Vagina (tissue), 2 donors: ENCODE results near the gene COX7A2L.

ENCODE experiments used
- POLR2A ChIP-seq, 2 donors: fragments of 450-650 bp; IDR thresholded peaks; one replicate each; pipeline ENCODE4 v1.6.1; 2017; ENCODE audit warnings: antibody characterized with exemption in 2 of 2, mild to moderate bottlenecking in 2 of 2, moderate library complexity in 2 of 2
- POLR2AphosphoS5 ChIP-seq, 2 donors: sonication (generic); formaldehyde crosslinking; IDR thresholded peaks; one replicate each; pipeline ENCODE4 v1.9.0; 2017; ENCODE audit warnings: antibody characterized with exemption in 2 of 2, mild to moderate bottlenecking in 2 of 2, low read depth in 1 of 2; ENCODE audit not compliant: insufficient read depth in 1 of 2
- TF ChIP-seq, protein P1 (sequence below), 3 experiments: fragments of 450-650 bp in 2 of 3; fragments of 200-600 bp in 1 of 3; sonication (generic) in 1 of 3; IDR thresholded peaks; one replicate each; pipeline ENCODE4 v1.5.1; 2017 to 2019; ENCODE audit warnings: antibody characterized with exemption in 3 of 3, mild to moderate bottlenecking in 2 of 3, moderate library complexity in 2 of 3

DNA sequence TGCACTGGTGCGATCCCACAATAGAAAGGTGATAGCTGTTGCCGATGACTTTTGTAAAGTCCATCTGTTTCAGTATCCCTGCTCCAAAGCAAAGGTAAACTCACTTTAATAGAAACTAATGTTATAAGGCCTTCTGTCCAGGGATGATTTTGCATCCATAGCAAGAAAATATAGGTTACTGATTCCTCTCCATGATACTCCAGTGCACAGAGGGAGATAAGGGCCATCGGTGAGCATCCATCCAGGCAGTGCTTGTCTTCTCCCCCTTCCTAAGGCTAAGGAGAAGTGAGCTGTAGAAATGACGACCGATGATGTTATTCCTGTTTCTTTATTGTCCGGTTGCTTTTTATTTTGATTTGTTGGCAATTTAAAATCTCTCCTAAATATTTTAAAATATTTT lies 32.1 kb downstream of the COX7A2L start:
- TF ChIP-seq POLR2AphosphoS5 (IDR thresholded peaks at IDR 0.05; ENCODE audit: insufficient read depth in 1 of 2, low read depth in 1 of 2) (no peak), POLR2A (IDR thresholded peaks at IDR 0.05) (no peak)
- TF ChIP-seq, protein P1, sequence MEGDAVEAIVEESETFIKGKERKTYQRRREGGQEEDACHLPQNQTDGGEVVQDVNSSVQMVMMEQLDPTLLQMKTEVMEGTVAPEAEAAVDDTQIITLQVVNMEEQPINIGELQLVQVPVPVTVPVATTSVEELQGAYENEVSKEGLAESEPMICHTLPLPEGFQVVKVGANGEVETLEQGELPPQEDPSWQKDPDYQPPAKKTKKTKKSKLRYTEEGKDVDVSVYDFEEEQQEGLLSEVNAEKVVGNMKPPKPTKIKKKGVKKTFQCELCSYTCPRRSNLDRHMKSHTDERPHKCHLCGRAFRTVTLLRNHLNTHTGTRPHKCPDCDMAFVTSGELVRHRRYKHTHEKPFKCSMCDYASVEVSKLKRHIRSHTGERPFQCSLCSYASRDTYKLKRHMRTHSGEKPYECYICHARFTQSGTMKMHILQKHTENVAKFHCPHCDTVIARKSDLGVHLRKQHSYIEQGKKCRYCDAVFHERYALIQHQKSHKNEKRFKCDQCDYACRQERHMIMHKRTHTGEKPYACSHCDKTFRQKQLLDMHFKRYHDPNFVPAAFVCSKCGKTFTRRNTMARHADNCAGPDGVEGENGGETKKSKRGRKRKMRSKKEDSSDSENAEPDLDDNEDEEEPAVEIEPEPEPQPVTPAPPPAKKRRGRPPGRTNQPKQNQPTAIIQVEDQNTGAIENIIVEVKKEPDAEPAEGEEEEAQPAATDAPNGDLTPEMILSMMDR (IDR thresholded peaks at IDR 0.05), result no peak
